HTERT RPE-1 (cell line): ENCODE results near the gene LRRD1.
"Not testable (repeated sequence)": the region's sequence is repeated elsewhere in the genome, so short reads cannot be mapped to it uniquely, and the experiment has no call there.

Experiments
- in situ Hi-C: fragments of 300-500 bp; cut with MboI; formaldehyde crosslinking; loops from 4 replicates; pipeline ENCODE4 v1.14.3; 2020; ENCODE audit warnings: low sequenced_read_pairs

LRRD1 gene

DNA sequence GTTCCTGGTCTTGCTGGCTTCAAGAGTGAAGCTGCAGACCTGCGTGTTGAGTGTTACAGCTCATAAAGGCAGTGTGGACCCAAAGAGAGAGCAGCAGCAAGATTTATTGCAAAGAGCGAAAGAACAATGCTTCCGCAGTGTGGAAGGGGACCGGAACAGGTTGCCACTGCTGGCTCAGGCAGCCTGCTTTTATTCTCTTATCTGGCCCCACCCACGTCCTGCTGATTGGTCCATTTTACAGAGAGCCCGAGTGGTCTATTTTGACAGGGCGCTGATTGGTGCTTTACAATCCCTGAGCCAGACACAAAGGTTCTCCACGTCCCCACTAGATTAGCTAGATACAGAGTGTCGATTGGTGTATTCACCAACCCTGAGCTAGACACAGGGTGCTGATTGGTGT, 36.2 kb downstream of the LRRD1 start:
- in situ Hi-C loops, result not testable (repeated sequence)

DNA sequence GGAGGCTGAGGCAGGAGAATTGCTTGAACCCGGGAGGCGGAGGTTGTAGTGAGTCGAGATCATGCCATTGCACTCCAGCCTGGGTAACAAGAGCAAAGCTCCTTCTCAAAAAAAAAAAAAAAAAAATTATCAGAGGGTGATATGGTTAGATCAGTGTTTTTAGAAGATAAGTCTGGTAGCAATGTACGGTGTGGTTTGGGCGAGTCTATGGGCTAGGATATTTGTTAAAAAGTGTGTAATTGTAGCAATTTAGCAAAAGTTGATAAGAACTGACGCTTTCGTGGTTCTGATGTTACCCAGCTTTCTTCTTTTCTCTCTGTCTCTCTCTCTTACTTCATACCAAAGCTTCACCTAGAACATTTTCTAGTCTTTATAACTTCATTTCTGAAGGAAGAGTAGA, 37.8 kb downstream of the LRRD1 start:
- in situ Hi-C loops, result no loop called here

DNA sequence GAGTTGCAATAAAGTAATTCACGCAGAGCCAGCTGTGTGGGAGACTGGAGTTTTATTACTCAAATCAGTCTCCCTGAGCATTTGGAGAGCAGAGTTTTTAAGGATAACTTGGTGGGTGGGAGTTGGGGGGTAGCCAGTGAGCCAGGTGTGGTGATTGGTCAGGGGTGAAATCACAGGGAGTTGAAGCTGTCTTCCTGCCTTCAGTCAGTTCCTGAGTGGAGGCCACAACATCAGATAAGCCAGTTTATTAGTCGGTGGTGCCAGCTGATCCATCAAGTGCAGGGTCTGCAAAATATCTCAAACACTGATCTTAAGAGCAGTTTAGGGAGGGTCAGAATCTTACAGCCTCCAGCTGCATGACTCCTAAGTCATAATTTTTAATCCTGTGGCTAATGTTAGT, 41.4 kb downstream of the LRRD1 start:
- in situ Hi-C loops, result no loop called here

DNA sequence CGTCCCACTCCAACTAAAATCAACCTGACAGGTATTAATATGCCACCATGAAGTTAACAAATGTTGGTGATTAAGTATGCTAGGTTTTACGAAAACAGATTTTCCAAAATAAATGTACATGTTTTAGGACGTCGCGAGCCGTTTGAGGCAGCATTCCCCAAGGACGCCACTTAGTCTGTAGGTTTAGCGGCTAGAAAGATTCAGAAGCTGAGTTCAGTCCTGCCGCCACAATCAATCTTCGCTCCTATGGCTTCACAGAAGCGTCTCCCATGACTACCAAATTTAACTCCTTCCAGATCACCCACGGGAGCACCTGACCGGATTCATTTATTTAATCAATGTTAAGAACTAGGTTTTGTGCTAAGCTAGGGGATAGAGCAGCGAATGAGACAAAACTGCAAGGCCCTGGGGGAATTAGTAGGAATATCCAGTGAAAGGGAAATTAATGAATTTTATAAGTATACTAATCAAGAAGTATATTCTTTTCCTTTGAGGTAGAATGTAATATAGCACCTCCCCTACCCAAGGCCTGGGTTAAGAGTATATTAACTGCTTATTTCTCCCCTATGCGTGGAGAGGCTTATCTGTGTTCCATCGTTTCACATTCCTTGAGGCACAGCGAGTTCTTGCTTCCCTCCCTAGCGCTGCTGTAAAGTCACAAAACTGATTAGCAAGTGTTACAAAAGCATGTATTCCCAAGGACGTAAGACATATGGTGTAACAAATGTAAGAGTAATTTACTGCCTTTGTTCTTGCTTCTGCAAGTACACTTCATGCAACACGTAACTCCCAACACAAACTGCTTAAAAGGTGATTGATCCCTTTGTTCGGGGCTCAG, 43.7 kb downstream of the LRRD1 start:
- in situ Hi-C loops, result no loop called here

DNA sequence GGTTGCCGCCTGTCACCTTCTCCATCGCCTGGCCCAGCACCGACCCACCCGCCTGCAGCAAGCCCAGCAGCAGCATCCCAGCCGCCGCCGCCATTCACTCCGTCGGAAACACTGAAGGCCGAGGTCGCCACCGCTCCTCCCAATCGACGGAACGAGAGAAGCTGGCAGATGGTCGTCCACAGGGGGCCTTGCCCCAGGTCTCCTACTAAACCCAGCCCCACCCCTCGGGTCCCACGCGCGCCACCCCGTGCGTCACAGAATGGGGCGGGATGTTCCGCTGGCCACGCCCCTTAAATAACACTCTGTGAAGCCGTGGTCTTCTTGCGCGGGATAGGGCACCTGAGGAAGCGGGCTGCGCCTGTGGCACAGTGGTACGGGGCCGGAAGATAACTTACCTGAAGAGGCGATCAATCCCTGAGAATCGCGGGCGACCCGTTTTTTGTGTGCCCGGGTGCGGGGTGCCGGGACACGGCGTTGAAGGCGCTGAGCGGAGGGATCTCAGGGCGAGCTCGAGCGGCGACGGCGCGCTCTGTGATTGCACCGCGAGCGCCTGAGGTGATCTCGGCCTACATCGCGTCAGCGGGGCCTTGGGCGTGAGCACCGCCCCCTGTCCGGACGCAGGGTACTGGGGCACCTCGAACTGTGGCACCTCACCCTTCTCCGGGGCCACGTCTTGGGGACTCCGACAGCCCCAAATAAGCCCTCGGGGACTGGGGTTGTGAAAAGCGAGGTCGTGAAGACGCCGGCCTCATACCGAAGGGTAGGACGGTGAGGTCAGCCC, 44.5 kb downstream of the LRRD1 start, which contains the start of gene CYP51A1:
Gene CYP51A1 (minus strand): TSS at position 207 of the 781 bp plus-strand sequence. CDS start 113 bp downstream, at position 94.
- in situ Hi-C loops, result no loop called here

DNA sequence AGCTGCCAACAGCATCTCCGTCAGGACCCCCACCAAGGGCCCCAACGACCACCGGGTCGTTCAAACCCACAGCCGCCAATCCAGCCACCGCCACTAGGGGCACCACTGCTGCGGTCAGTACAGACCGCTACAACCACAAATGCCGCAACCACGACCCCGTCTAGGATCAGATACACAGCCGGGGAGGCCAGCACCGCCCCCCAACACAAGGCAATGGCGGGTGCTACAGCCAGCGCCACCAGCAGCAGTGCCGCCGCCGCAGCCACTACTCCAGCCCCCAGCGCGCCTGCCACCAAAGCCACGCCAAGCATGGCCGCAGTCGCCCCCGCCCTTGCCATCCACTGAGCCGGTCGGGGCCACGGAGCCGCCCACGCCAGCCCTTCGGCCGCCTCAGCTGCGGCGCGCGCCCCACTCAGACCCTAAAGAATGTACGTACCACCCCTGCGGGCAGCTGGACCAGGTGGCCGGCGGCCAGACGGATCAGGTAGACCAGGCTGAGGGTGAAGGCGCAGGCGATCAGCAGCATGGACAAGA, 45.1 kb downstream of the LRRD1 start:
- in situ Hi-C loops, result no loop called here

DNA sequence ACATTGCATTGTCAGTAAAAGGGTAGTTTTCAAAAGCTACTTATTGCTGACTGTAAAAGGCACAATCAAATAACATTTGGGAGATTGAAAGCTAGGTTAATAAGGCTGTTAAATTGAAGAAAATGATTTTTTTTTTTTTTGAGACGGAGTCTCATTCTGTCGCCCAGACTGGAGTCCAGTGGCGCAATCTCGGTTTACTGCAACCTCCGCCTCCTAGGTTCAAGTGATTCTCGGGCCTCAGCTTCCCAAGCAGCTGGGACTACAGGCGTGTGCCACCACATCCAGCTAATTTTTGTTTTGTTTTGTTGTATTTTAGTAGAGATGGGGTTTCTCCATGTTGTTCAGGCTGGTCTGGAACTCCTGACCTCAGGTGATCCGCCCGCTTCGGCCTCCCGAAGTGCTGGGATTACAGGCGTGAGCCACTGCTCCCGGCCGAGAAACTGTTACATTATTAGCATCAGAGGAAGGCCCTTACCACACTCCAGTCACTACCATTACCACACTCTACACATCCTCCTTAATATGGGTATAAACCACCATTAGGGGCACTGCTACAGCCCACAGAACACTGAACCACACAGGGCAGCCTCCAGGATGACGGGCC, 45.7 kb downstream of the LRRD1 start:
- in situ Hi-C loops, result no loop called here

DNA sequence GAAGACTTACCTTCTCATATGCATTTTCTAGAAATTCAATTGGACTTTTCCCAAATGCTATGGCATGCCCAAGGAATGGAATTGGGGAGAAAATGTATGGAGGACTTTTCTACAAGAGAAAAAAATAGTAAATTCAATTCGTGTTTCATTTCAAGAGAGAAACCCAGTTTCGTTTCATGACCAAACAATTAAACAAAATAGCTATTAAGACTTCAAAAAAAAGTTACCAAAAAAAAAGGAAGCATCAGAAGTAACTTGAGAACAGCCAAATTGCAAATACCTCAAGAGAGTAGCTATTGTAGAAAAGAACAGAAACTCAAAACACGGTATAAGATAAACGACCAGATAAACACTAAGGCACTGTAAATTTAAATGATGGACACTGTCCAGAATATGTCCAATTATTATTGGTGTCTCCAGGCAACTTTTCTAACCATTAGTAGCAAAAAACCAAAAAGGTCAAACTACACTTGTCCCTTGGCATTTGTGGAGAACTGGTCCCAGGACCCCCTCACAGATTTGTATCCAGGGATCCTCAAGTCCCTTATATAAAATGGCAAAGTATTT, 47.1 kb downstream of the LRRD1 start:
- in situ Hi-C loops, result no loop called here

DNA sequence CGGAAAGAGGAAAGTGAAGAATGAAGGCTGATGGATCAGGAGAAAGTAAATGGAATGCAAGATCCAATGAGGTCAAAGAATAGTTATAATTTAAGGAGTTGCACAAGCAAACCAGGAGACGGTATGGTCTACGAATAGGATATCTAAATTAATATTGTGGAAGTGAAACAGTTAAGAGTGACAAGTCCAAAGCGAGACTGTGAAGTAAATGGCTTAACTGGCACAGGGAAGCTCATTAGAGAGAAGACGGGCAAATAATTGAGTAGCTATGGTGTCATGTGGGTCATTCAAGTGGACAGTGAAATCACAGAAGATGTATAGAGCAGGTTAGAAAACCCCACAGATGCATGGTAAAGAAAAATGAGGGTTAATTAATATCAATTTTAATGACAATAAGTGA, 47.8 kb downstream of the LRRD1 start:
- in situ Hi-C loops, result no loop called here

DNA sequence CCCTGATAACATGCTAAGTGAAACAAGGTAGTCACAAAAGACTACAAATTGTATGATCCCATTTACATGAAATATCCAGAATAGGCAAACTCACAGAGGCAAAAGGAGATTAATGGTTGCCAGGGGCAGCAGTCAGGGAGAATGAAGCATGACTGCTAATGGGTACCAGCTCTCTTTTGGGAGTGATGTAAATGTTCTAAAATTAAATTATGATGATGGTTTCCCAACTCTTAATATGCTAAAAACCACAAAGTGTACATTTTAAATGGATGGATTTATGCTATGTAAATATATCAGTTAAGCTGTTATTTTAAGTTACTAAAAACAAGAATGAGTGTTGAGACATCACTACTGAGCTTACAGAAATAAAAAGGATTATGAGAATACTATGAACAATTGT, 57.3 kb downstream of the LRRD1 start:
- in situ Hi-C loops, result no loop called here

DNA sequence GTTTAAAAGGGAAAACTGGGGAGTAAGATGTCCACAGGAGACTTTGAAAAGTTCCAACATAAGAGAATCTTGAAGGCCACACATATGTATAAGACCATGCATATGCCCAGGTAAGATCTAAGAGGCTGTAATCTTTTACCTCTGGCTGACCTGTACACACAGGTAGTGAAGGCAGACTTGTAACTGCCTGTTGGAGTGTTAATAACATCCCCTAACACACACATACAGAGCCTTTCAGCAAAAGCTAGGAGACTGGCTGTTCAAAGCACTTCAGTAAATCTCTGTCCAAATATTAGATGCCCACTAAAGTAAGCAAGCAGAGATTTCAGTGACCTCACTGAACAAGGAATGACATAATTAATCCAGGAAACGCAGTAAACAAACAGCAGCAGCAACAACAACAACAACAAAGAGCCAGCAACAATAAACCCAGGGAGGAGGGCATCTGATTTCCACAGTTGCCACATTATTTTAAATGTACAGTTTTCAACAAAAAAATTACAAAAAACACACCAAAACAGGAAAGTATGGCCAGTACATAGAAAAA, 59.7 kb downstream of the LRRD1 start:
- in situ Hi-C loops, result no loop called here

DNA sequence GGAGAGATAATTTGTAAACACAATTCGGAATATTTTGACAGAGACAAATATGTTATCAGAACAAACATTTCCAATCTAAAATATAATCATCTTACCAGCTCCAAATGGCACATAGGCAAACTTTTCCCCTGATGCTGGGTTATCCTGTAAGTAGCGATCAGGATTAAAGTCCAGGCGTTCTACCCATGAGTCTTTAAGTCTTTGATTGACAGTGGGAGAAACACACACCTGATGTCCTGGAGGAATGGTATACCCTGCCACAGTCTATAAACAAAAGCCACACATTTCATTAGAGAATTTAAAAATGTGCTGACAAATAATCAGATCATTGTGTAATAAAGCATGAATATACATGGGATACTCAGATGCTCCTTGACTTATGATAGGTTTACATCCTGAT, 62.0 kb downstream of the LRRD1 start:
- in situ Hi-C loops, result no loop called here

DNA sequence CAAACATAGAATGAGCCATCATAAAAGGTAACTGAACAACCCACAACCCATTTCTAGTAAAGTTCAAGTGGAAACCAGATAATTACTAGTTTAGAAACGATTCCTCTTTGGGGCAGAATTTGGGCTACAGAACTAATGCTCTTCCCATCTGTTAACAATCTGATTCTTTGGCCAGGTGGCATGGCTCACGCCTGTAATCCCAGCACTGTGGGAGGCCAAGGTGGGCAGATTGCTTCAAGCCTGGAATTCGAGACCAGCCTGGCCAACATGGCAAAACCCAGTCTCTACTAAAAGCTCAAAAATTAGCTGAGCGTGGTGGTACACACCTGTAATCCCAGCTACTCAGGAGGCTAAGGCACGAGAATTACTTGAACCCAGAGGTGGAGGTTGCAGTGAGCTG, 63.1 kb downstream of the LRRD1 start:
- in situ Hi-C loops, result no loop called here

DNA sequence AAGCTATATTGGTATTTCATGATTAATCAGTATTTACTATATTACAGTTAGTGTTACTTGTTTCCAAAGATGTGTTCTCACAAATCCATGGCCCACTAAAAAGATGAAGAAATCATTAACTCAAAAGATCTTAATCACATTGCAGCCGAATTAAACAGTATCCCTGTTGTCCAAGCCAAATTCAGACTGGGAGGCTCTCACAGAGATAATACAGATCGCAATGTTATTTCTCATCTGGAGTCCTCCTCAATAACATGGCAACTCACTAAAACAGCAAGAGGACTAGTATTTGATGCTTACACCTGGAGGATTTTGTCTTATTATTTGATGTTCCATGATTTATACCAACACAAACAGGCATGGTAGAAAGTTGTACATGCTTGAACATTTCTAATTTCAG, 68.1 kb downstream of the LRRD1 start:
- in situ Hi-C loops, result no loop called here

DNA sequence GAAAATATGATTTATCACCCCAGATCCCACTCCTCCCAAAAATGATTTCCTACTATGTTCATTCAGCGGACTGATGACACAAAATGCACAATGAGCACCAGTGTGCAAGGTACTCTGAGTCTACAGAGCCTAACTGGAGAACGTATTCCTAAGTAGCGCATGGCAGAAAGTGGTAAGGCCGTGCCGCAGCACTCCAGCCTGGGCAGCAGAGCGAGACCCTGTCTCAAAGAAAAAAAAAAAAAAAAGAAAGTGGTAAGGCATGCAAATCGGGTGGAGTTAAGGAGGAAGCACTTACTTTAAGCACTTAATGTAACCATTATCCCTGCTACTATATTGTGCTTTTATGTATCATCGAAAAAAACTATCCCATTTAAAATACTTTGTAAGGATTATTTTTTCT, 70.1 kb downstream of the LRRD1 start:
- in situ Hi-C loops, result no loop called here

DNA sequence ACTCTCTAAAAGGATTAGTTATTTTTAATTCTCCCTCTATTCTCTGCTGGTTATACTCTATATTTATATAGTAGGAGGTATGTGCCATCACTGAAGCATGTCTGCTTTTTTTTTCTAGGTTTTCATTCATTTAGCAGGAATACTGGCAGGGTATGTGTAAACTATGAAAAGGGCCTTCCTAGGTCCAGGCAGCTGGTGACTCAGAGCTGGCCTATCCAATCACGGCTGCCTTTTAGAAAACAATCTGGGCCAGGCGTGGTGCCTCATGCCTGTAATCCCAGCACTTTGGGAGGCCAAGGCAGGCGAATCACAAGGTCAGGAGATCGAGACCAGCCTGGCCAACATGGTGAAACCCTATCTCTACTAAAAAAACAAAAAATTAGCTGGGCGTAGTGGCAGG, 76.1 kb downstream of the LRRD1 start:
- in situ Hi-C loops, result not testable (repeated sequence)

DNA sequence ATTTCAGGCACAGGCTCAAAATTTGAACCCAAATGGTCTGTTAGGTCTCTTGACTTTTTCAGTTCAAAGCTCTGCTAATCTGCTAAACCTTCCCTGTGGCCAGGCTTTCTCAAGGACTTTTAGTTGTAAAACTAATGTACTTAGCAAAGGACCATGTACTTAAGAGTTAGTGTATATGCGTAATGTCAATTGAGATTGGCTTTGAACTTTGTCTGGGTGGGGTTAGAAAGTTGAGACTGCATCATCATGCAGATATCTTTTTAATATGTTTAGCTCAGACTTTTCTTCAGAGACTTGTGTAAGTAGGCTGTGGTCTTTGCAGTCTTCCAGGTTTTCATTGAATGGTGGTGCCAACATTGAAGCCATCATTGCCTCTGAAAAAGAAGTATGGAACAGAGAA, 78.4 kb downstream of the LRRD1 start:
- in situ Hi-C loops, result no loop called here

DNA sequence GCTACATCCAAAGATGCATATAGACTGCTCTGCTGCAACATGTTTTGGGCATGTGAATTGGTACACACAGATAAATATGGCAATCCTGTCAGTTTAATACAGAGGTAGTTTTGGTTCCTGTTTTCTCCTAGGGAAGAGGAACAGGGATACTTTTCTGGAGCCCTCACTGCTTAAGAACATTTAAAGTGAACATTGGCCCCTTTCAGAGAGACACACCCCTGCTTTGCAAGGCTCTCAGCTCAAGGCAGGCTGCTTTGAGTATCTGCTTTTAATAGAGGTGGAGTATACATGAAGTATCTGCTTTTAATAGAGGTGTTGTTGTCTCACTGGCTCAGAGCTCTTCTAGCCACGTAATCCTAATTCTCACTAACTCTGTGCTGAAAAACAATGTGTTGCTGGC, 83.6 kb downstream of the LRRD1 start:
- in situ Hi-C loops, result no loop called here
